HL-60 (cell line): ENCODE results near the gene FABP3.

Experiments
- DNase-seq, 2 experiments: peaks; one replicate each; pipeline ENCODE4 v3.0.0-alpha.2; 2010 to 2020; ENCODE audit warnings: low read depth in 1 of 2, low spot score in 1 of 2
- H3K27ac ChIP-seq: fragments of 250-450 bp; sonication (Bioruptor Pico); replicated peaks from 2 replicates; pipeline ENCODE4 v1.5.1; 2020; ENCODE audit warnings: mild to moderate bottlenecking, moderate library complexity
- H3K27me3 ChIP-seq: fragments of 250-450 bp; sonication (Bioruptor Pico); 2 replicates; pipeline ENCODE4 v1.5.1; 2021; ENCODE audit warnings: mild to moderate bottlenecking, moderate library complexity; ENCODE audit not compliant: insufficient read depth, poor library complexity, severe bottlenecking
- H3K4me3 ChIP-seq: replicated peaks from 2 replicates; pipeline ENCODE4 v1.5.1; 2011; ENCODE audit warnings: mild to moderate bottlenecking, control low read depth, low read length; ENCODE audit not compliant: insufficient read depth
- CTCF ChIP-seq: IDR thresholded peaks from one replicate; pipeline ENCODE4 v1.5.1; 2011; ENCODE audit warnings: low read length, control low read depth, inconsistent platforms; ENCODE audit not compliant: insufficient read depth
- GABPA ChIP-seq: IDR thresholded peaks from 2 replicates; pipeline ENCODE4 v1.6.1; 2012; ENCODE audit warnings: low read depth
- POLR2AphosphoS5 ChIP-seq: IDR thresholded peaks from 2 replicates; pipeline ENCODE4 v1.6.1; 2012; ENCODE audit warnings: low read depth
- REST ChIP-seq: IDR thresholded peaks from 2 replicates; pipeline ENCODE4 v1.6.1; 2012; ENCODE audit warnings: low read depth; ENCODE audit not compliant: insufficient replicate concordance
- SPI1 ChIP-seq: IDR thresholded peaks from 2 replicates; pipeline ENCODE4 v1.6.1; 2012; ENCODE audit warnings: low read depth, mild to moderate bottlenecking, borderline replicate concordance

The FABP3 gene

GRCh38 chr1:31381394-31382294 is 8.8 kb upstream of the FABP3 start:
- Histone ChIP-seq H3K27ac (no peak overlapping the region), H3K4me3 (no peak overlapping the region), H3K27me3 (peaks cover 2% of the 10 kb centered on the region)
- TF ChIP-seq GABPA: no peak
- TF ChIP-seq SPI1: no peak
- no peak for TF ChIP-seq CTCF
- no peak for TF ChIP-seq REST
- TF ChIP-seq POLR2AphosphoS5: no peak
- DNase-seq: no peak

GRCh38 chr1:31380181-31380580 is 7.3 kb upstream of the FABP3 start:
- Histone ChIP-seq H3K4me3 (no peak overlapping the region), H3K27ac (no peak overlapping the region), H3K27me3 (peaks cover under 1% of the 10 kb centered on the region)
- TF ChIP-seq GABPA (no peak), SPI1 (no peak), CTCF (no peak), POLR2AphosphoS5 (no peak), REST (no peak)
- DNase-seq: no peak

GRCh38 chr1:31378001-31378400 is 5.1 kb upstream of the FABP3 start:
- no peak for DNase-seq
- H3K27ac ChIP-seq: no peak overlapping the region
- H3K27me3 ChIP-seq: no peaks in the 10 kb centered on the region
- H3K4me3 ChIP-seq: no peak overlapping the region
- no peak for TF ChIP-seq CTCF
- TF ChIP-seq REST: no peak
- no peak for TF ChIP-seq POLR2AphosphoS5
- no peak for TF ChIP-seq SPI1
- no peak for TF ChIP-seq GABPA
